Central memory CD8-positive, alpha-beta T cell (primary cell): ENCODE data around the gene PACRG.

Experiments
- ATAC-seq: fragments of 150-1000 bp; cut with Tn5 transposase; replicated peaks from 2 replicates; pipeline ENCODE4 v1.10.0; 2022; ENCODE audit warnings: mild to moderate bottlenecking, moderate FRiP score, moderate number of reproducible peaks; ENCODE audit not compliant: poor library complexity, severe bottlenecking; ENCODE audit errors: extremely low read depth
- DNase-seq, 2 donors: peaks; one replicate each; pipeline ENCODE4 v3.0.0; 2021; ENCODE audit warnings: low spot score in 2 of 2
- H3K27ac Mint-ChIP-seq: one replicate; pipeline ENCODE4 v1.8.0; 2022; ENCODE audit warnings: low read depth, mild to moderate bottlenecking, moderate library complexity, mixed read lengths
- H3K27me3 Mint-ChIP-seq: one replicate; pipeline ENCODE4 v1.8.0; 2022; ENCODE audit warnings: mixed read lengths
- H3K36me3 Mint-ChIP-seq: one replicate; pipeline ENCODE4 v1.8.0; 2022; ENCODE audit warnings: mild to moderate bottlenecking, moderate library complexity, mixed read lengths; ENCODE audit not compliant: insufficient read depth
- H3K4me1 Mint-ChIP-seq: one replicate; pipeline ENCODE4 v1.8.0; 2022; ENCODE audit warnings: mixed read lengths
- H3K4me3 Mint-ChIP-seq: one replicate; pipeline ENCODE4 v1.8.0; 2022; ENCODE audit warnings: mild to moderate bottlenecking, moderate library complexity, mixed read lengths
- H3K9me3 Mint-ChIP-seq: one replicate; pipeline ENCODE4 v1.8.0; 2022; ENCODE audit warnings: mixed read lengths

The PACRG gene

DNA sequence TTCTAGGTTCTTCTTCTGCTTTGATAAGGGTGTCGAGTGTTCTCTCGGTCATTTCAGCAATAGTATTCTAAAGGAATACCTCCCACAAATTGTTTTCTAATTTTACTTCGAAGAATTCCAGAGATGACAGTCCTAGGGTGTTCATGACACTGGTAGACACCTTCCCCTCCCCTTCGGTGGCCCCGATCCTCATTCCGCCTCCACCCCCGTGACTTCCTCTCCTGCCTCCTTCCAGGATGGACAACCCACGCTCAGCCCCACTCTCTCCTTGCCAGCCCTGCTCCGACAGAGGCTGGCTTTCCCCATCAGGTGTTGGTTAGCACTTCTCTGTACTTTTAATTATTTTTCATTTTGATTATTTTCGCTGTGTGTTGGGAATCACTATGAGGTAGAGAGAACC is 431.9 kb downstream of the PACRG start:
- Mint-ChIP-seq H3K4me3 (no peak overlapping the region), H3K27ac (no peak overlapping the region), H3K27me3 (peaks cover 50% of the 10 kb centered on the region), H3K9me3 (no peaks in the 10 kb centered on the region), H3K4me1 (no peaks in the 10 kb centered on the region), H3K36me3 (no peaks in the 10 kb centered on the region)
- ATAC-seq = no peak
- DNase-seq = no peak

DNA sequence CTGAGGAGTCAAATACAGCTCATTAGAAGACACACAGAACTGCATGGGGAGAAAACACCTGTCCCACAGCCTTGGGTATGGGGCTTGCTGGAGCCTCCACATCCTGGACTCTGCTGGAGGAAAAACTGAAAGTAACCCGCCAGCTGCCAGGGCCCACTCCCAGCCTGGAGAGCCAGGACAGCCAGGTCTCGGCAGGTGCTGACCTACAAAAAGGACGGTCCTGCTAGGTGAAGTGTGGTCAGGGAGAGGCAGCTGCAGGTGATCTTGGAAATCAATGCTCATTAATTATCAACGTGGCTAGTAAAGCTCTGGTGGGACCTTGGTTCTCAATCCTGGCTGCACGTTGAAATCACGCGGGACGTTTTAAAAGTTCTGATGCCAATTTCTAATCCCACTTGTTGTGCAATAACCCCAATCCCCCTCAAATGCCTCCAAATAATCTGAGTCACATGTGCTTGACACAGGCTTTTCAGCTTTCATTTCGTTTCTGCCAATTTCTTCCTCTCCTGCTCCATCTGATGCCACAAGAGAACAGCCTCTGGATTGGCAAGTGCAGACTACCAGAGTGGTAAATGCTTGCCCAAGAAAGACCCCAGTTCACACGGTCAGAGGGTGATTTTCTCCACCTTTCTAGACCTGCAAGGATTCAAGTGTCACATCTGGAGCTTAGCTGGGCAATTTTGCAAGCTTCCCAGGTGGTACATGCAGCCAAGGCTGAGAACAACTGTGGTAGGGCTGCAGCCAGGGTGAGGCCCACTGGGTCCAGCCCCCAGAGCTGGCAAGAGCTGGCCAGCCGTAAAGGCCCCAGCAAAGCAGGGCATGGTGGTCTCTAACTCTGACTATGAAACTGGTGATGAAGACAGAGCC is 434.5 kb downstream of the PACRG start:
- Mint-ChIP-seq H3K36me3 (no peaks in the 10 kb centered on the region), H3K4me3 (no peak overlapping the region), H3K27ac (no peak overlapping the region), H3K9me3 (no peaks in the 10 kb centered on the region), H3K27me3 (peaks cover 51% of the 10 kb centered on the region), H3K4me1 (no peaks in the 10 kb centered on the region)
- DNase-seq (no peak), ATAC-seq (no peak)

DNA sequence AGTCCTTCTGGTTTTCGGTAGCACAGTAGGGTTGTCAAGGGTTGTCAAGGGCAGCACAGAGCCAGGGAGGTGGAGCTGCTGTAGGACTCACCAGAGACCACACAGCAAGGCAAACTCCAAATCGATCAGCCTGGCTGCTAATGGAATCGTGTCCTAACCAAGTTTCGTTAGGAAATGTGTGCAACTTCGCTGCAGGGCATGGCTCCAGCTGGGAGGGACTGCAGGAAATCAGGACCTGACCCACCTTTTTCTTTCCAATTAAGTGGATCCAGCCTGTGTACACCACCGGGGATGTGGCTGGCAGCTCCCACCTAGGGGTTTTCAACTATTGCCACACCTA is 435.1 kb downstream of the PACRG start:
- no peaks in the 10 kb centered on the region for H3K36me3 Mint-ChIP-seq
- no peaks in the 10 kb centered on the region for H3K9me3 Mint-ChIP-seq
- H3K4me3 Mint-ChIP-seq = no peak overlapping the region
- DNase-seq (no peak), ATAC-seq (no peak)
- H3K4me1 Mint-ChIP-seq = no peaks in the 10 kb centered on the region
- H3K27me3 Mint-ChIP-seq = peaks cover 47% of the 10 kb centered on the region
- no peak overlapping the region for H3K27ac Mint-ChIP-seq

DNA sequence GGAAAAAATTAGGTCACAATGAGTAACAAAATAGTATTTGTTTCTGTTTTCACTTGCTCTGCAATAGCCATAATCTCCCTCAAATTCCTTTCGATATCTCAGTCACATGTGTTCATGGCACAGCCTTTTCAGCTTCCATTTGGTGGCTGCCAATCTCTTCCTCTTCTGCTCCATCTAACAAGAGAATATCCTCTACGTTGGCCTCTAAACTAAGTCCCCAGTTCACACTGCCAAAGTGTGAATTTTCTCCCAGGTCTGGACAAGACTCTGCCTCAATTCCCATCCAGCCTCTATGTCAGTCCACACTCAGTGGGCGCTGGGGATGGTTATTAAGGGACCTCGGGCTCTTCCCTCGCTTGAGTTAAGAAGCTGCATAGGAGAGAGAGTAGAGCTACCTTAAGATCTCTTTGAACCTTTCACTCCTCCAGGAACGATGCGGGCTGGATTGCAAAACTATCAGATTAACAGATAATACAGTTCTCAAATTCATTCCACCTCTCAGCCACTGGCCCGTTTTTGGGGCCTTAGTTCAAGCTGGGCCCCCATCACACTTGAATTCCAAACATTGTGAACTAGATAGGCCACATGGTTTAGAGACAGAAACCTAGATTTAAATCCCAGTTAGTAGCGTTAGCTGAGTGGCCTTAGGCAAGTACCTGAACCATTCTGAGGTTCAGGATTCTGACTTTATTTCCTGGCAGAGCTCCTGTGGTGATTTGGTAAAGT is 436.6 kb downstream of the PACRG start:
- no peak for ATAC-seq
- H3K27me3 Mint-ChIP-seq = peaks cover 47% of the 10 kb centered on the region
- no peak overlapping the region for H3K4me3 Mint-ChIP-seq
- DNase-seq = no peak
- H3K36me3 Mint-ChIP-seq = no peaks in the 10 kb centered on the region
- H3K4me1 Mint-ChIP-seq = no peaks in the 10 kb centered on the region
- no peak overlapping the region for H3K27ac Mint-ChIP-seq
- no peaks in the 10 kb centered on the region for H3K9me3 Mint-ChIP-seq

DNA sequence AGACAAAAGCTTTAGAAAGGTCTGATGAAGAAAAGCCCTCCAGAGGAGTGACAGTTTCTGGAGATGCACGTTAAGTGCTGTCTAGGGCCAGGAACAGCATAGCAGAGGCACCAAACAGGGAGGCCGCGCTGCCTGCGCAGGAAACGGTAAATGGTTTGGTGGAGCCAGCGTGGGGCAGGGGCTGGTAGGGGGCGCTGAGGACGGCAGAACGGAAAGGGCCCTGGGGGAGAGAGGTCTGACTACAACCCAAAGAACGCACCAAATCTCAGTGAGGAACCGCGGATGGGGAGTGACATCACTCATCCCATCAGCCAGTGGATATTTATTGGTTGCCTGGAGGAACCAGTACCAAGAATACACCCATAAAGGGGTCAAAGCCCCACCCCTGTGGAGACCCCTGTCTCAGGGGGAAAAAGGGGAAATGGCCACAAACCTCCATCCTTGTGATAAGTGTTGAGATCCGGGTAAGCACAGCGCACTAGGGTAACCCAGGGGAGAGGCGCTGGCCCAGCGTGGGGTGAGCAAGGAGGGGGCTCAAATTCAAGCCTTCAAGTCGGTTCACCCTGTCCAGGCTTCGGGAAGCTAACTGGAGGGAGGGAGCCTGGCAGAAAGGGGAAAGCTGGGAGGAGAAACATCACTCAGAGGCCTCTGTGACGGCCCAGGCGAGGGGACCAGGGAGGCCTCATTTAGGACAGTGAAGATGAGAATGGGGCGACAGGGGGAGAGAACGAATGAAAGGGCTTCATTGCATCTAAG is 437.6 kb downstream of the PACRG start:
- H3K9me3 Mint-ChIP-seq = no peaks in the 10 kb centered on the region
- no peak for ATAC-seq
- H3K27ac Mint-ChIP-seq = no peak overlapping the region
- H3K4me1 Mint-ChIP-seq = no peaks in the 10 kb centered on the region
- no peaks in the 10 kb centered on the region for H3K36me3 Mint-ChIP-seq
- peaks cover 37% of the 10 kb centered on the region for H3K27me3 Mint-ChIP-seq
- H3K4me3 Mint-ChIP-seq = no peak overlapping the region
- no peak for DNase-seq

DNA sequence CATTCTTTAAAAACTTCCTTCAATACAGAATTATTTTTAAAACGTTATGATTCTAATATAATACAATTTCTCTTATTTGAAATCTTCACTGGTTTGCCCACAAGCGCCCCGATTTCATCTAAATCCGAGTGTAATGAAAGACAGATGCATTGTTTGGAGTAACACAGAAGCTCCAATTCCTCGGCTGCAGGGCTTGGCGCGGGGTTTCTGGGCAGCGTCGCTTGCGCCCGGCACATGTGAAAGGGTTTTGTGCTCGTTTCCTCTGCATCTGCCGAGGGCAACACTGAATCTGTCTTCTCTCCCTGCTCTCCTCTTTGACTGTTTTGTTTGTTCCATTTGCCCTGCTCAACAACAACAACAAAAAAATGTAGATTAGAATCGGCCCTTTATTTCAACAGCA is 438.1 kb downstream of the PACRG start:
- Mint-ChIP-seq H3K27me3 (peaks cover 31% of the 10 kb centered on the region), H3K9me3 (no peaks in the 10 kb centered on the region), H3K27ac (no peak overlapping the region), H3K4me1 (no peaks in the 10 kb centered on the region), H3K4me3 (no peak overlapping the region), H3K36me3 (peaks cover 2% of the 10 kb centered on the region)
- no peak for ATAC-seq
- no peak for DNase-seq

DNA sequence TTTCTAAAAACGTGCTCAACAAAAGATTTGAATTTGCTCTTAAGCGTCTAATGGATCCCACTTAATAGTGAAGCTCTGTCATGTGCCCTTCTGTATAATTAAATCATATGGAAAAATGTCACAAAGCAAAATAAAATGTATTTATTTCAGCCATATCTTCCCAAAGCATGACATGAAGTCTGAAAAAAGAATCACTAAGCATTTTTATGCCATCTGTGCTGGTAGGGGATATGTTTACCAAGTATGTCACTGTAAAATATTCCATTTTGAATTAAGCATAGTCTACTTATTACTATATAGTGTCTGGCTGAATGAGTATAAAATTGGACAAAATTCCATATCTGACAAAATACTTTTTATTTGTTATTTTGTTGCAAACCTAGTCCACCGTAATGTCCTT is 438.7 kb downstream of the PACRG start:
- ATAC-seq (no peak), DNase-seq (no peak)
- Mint-ChIP-seq H3K9me3 (no peaks in the 10 kb centered on the region), H3K27me3 (peaks cover 25% of the 10 kb centered on the region), H3K4me1 (no peaks in the 10 kb centered on the region), H3K27ac (no peak overlapping the region), H3K4me3 (no peak overlapping the region), H3K36me3 (peaks cover 2% of the 10 kb centered on the region)

DNA sequence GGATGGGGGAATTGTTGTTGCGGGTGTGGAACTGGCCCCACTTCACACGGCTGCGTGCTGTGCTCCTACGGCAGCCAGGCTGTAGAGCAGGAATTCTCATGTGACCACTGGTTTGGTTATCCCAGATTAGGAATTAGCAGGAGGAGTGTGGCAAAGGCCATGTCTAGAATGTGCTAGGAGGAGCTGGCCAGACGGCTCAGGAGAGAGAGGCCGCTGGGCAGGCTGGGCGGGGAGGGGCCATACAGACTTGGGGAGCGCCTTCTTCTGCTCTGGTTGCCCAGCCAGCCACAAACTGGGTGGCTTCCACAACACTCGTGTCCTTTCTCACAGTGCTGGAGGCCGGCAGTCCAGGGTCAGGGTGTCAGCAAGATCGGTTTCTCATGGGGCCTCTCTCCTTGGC is 441.7 kb downstream of the PACRG start:
- no peak overlapping the region for H3K4me3 Mint-ChIP-seq
- peaks cover 18% of the 10 kb centered on the region for H3K27me3 Mint-ChIP-seq
- no peak overlapping the region for H3K27ac Mint-ChIP-seq
- ATAC-seq (no peak), DNase-seq (no peak)
- H3K9me3 Mint-ChIP-seq = no peaks in the 10 kb centered on the region
- H3K4me1 Mint-ChIP-seq = no peaks in the 10 kb centered on the region
- peaks cover 2% of the 10 kb centered on the region for H3K36me3 Mint-ChIP-seq

DNA sequence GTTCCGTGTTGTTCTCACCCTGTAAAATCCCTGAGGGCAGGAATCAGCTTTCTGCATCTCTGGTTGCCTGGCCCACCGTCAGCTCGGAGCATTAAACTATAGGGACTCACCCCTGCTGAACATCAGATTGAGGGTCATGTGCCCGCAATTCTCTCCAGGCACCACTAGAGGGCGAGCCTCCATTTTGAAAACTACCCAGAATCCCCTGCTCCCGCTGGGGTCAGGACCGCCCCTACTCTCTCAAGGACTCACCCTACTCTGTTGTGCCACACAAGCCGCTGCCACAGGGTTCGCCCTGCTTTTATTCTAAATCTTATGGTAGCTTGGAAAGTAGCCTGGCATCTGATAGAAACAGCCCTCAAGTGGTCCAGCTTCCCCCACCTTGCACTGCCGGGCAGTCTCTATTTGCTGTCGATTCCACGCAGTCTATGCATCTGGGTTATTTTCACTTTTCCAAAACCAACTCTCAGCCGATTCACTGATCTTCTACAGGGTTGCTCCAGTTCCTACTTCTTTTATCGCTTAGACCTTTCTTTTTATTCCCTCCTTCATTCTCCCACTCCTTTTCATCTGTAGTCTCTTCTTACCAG is 442.6 kb downstream of the PACRG start:
- peaks cover 9% of the 10 kb centered on the region for H3K27me3 Mint-ChIP-seq
- H3K4me3 Mint-ChIP-seq = no peak overlapping the region
- H3K36me3 Mint-ChIP-seq = peaks cover 2% of the 10 kb centered on the region
- DNase-seq (no peak), ATAC-seq (no peak)
- no peak overlapping the region for H3K27ac Mint-ChIP-seq
- no peaks in the 10 kb centered on the region for H3K9me3 Mint-ChIP-seq
- H3K4me1 Mint-ChIP-seq = no peaks in the 10 kb centered on the region

DNA sequence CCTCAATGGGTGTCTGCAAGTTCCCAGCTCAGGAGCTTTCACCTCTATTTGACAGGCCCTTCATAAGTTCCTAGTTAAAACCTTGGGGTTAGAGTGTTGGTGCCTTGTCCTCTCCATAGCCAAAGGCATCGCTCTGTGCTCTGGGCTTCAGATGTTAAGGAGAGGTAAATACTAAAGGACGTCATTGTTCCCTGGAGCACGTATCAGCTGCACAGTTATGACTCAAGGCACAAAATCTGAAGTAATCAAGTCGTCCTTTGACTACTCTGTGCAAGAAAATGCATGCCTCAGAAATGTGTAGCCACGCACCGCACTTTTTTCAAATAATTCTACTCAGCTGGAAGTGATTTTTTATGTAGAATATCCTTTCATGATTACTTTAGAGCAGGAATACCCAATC is 446.0 kb downstream of the PACRG start:
- no peak overlapping the region for H3K27ac Mint-ChIP-seq
- H3K4me3 Mint-ChIP-seq = no peak overlapping the region
- peaks cover 2% of the 10 kb centered on the region for H3K36me3 Mint-ChIP-seq
- DNase-seq (no peak), ATAC-seq (no peak)
- H3K9me3 Mint-ChIP-seq = no peaks in the 10 kb centered on the region
- H3K27me3 Mint-ChIP-seq = peaks cover 17% of the 10 kb centered on the region
- H3K4me1 Mint-ChIP-seq = no peaks in the 10 kb centered on the region

DNA sequence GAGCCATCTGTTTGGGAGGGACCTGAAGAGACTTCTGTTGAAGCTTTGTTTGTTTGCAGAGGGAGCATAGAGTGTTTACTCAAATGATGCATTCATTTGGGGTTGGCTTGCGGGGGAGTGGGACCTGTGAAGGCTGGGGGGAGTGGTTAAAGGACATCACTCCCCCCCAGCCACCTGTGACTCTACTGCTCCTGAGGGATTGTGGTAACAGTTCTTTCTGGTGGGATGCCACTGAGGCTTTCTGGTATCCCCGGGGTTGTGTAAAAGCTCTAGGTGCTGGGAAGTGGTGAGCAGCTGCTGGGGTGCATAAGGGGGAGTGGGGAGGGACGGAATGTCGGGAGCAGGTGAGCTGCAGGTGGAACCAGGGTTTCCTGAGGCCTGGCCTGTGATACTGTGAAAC is 447.5 kb downstream of the PACRG start:
- H3K4me1 Mint-ChIP-seq = no peaks in the 10 kb centered on the region
- ATAC-seq (no peak), DNase-seq (no peak)
- H3K27me3 Mint-ChIP-seq = peaks cover 17% of the 10 kb centered on the region
- H3K36me3 Mint-ChIP-seq = peaks cover 2% of the 10 kb centered on the region
- no peaks in the 10 kb centered on the region for H3K9me3 Mint-ChIP-seq
- H3K4me3 Mint-ChIP-seq = no peak overlapping the region
- H3K27ac Mint-ChIP-seq = no peak overlapping the region

DNA sequence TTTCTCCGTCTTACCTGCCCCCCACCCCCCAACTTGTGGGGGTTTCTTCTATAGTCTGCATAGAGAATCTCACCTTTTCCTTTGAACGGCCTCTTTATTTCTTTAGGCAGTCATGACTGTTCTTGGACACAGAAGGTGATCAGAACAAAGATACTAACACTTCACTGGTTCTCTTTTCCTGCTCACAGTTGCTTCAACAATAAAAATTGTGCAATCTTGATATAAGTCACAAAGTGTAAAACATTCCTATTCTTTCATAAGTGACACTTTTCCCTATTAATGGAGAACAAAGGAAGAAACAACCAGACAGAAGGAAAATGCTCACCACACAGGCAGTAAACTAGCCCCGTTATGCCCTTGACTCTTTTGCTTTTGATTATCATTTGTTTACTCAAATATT is 448.3 kb downstream of the PACRG start:
- Mint-ChIP-seq H3K9me3 (no peaks in the 10 kb centered on the region), H3K27me3 (peaks cover 17% of the 10 kb centered on the region), H3K36me3 (peaks cover under 1% of the 10 kb centered on the region), H3K27ac (no peak overlapping the region), H3K4me1 (no peaks in the 10 kb centered on the region), H3K4me3 (no peak overlapping the region)
- no peak for ATAC-seq
- no peak for DNase-seq
